Activated T-helper 1 cell treated with anti-CD3 and anti-CD28 coated beads, Interleukin-2, amount 50 U/mL, for 16 hours (primary cell): ENCODE results near the gene SLCO4A1.

Experiments used
- DNase-seq, 2 donors: peaks; one replicate each; pipeline ENCODE4 v3.0.0-alpha.2; 2020; ENCODE audit warnings: low read depth in 1 of 2, low spot score in 1 of 2

SLCO4A1 gene

GRCh38 chr20:62636446-62636845 is 5.9 kb upstream of the SLCO4A1 start:
- DNase-seq: no peak

GRCh38 chr20:62637110-62637509 is 5.2 kb upstream of the SLCO4A1 start:
- no peak for DNase-seq

- DNase-seq: no peak
Observed at GRCh38 chr20:62637521-62638054, 4.7 kb upstream of the SLCO4A1 start.

GRCh38 chr20:62638055-62638570 is 4.2 kb upstream of the SLCO4A1 start:
- no peak for DNase-seq

GRCh38 chr20:62638679-62639406 is 3.5 kb upstream of the SLCO4A1 start:
- DNase-seq: no peak

- DNase-seq: no peak
Observed at GRCh38 chr20:62639765-62640164, 2.5 kb upstream of the SLCO4A1 start.

GRCh38 chr20:62640870-62641269 is 1.4 kb upstream of the SLCO4A1 start:
- DNase-seq: no peak

- DNase-seq: no peak
Observed at GRCh38 chr20:62641321-62642050, 817 bp upstream of the SLCO4A1 start.

- DNase-seq: peak in 1 of 2 donors; percentile 40
Observed at GRCh38 chr20:62642666-62643520, 590 bp downstream of the SLCO4A1 start.

- DNase-seq: no peak
Observed at GRCh38 chr20:62643521-62644043, 1.3 kb downstream of the SLCO4A1 start.

GRCh38 chr20:62644044-62644795 is 1.9 kb downstream of the SLCO4A1 start:
- DNase-seq: no peak

- DNase-seq: no peak
Observed at GRCh38 chr20:62644802-62645496, 2.6 kb downstream of the SLCO4A1 start.

GRCh38 chr20:62645613-62646012 is 3.3 kb downstream of the SLCO4A1 start:
- DNase-seq: no peak

- no peak for DNase-seq
Observed at GRCh38 chr20:62646851-62647520, 4.7 kb downstream of the SLCO4A1 start.

GRCh38 chr20:62647521-62648317 is 5.4 kb downstream of the SLCO4A1 start:
- no peak for DNase-seq

GRCh38 chr20:62648318-62648995 is 6.2 kb downstream of the SLCO4A1 start:
- DNase-seq: no peak

GRCh38 chr20:62649140-62649539 is 6.8 kb downstream of the SLCO4A1 start:
- DNase-seq: no peak
